GM10248 (cell line): Measurements from ENCODE around the gene SH3BGR.

Experiments
- CTCF ChIA-PET: fragments of 300-600 bp; sonication (Branson Sonifier 250); formaldehyde crosslinking; extraction: SDS; loops from one replicate; lab custom pipeline; 2021; ENCODE audit warnings: antibody characterized with exemption; lab: Yijun Ruan, JAX
- POLR2A ChIA-PET: fragments of 350-650 bp; sonication (Branson Sonifier 250); formaldehyde crosslinking; extraction: SDS; loops from one replicate; lab custom pipeline; 2020; ENCODE audit warnings: antibody characterized with exemption; lab: Yijun Ruan, JAX
- DNase-seq: peaks from one replicate; pipeline ENCODE4 v3.0.0; 2012; ENCODE audit errors: extremely low spot score
- TF ChIP-seq, protein P1 (sequence below): IDR thresholded peaks from 2 replicates; pipeline ENCODE4 v1.5.1; 2012; ENCODE audit warnings: mild to moderate bottlenecking, low read depth; ENCODE audit errors: extremely low read depth, missing control alignments, control extremely low read depth

Gene SH3BGR

DNA sequence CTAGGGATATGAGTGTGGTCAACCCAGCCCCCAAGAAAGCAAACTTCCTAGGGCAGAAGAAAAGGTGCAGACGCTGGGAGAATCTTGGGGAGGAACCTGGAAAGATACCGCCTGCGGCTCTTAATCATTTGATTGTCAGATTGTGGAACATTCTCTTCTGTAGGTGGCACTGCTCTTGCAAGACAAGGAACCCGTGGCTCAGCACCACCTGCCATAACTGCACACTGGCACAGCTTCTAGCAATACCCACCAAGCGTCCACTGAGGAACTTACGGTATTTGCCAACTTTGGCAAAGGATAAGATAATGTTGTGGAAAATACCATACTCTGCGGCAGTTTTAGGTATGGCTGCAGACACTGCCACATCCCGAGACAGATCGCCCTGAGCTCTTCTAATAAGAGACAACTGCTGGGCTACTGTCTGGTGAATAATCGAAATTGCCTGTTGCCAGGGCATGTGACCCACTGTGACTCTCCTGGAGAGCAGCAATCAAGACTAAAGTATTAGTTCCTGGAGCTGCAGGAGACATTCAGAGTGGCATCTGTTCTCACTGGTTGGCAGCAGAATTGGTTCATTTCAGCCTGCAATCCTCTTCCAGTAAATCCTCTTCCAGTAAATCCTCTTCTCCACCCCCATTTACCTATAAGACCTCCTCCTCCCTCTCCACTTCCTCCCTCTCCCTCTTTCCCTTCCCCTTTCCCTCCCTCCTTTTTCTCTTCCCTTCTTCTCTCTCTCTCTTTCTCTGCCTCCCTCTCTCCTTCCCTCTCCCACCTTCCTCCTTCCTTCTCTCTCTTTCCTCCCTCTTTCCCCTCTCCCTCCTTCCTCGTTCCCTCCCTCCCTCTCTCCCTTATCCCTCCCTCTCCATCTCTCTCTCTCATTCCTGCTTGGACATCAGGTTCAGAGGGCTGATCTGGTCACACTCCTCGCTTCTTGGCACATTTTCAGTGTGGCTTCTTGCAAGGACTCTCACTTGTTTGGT is 111.3 kb downstream of the SH3BGR start:
- DNase-seq = no peak
- ChIA-PET CTCF (no interaction called here), POLR2A (no interaction called here)
- TF ChIP-seq, protein P1, sequence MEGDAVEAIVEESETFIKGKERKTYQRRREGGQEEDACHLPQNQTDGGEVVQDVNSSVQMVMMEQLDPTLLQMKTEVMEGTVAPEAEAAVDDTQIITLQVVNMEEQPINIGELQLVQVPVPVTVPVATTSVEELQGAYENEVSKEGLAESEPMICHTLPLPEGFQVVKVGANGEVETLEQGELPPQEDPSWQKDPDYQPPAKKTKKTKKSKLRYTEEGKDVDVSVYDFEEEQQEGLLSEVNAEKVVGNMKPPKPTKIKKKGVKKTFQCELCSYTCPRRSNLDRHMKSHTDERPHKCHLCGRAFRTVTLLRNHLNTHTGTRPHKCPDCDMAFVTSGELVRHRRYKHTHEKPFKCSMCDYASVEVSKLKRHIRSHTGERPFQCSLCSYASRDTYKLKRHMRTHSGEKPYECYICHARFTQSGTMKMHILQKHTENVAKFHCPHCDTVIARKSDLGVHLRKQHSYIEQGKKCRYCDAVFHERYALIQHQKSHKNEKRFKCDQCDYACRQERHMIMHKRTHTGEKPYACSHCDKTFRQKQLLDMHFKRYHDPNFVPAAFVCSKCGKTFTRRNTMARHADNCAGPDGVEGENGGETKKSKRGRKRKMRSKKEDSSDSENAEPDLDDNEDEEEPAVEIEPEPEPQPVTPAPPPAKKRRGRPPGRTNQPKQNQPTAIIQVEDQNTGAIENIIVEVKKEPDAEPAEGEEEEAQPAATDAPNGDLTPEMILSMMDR = no peak

DNA sequence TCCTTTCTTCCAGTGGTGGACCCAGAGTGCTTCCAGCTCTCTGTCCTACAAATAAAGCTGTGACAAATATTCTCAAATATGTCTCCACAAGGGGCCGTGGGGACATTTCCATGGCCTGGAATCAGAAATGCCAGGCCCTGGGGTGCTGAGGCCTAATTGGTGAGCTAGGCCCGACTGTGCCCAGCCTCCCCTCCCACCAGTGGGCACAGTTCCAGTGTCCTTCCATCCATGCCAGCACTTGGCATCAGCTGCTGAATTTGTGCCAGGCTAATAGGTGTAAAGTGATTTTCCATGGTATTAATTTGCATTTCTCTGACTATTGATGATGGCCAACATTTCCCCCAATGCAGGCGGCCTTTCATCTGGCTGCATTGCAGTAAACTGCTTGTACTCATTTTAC is 112.4 kb downstream of the SH3BGR start:
- ChIA-PET POLR2A (no interaction called here), CTCF (no interaction called here)
- TF ChIP-seq, protein P1 = no peak
- DNase-seq = no peak
